HG03457 (cell line): ENCODE results near the gene PPM1H.

Experiments used
- ATAC-seq: cut with Tn5 transposase; IDR thresholded peaks from one replicate; pipeline ENCODE4 v1.9.1; 2021; ENCODE audit warnings: moderate number of reproducible peaks; ENCODE audit not compliant: unreplicated experiment

PPM1H gene

GRCh38 chr12:62657363-62657632 is 277.7 kb downstream of the PPM1H start:
- no peak for ATAC-seq

GRCh38 chr12:62656591-62657362 is 278.2 kb downstream of the PPM1H start:
- no peak for ATAC-seq

DNA sequence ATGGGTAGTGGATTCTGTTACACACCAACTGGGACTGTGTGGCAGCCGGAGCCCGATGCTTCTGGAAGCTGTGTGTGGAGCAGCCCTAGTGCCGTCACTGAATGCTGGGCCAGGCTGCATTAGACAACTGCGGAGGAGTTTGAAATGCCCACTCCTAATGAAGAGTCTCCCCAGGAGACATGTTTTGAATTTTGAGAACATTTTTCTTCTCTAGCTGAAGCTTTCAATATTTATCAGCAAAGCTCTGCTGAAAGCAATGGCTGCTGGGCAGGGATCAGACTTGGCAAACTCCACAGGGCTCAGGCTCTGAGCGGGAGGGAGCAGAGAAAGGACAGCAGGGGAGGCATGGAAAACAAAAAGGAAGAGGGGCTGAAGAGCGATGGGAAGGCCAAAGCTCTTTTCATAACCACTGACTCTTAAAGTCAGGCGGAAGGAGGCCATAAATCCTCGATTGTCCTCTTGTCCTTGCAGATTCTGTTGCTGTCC is 279.2 kb downstream of the PPM1H start:
- no peak for ATAC-seq

DNA sequence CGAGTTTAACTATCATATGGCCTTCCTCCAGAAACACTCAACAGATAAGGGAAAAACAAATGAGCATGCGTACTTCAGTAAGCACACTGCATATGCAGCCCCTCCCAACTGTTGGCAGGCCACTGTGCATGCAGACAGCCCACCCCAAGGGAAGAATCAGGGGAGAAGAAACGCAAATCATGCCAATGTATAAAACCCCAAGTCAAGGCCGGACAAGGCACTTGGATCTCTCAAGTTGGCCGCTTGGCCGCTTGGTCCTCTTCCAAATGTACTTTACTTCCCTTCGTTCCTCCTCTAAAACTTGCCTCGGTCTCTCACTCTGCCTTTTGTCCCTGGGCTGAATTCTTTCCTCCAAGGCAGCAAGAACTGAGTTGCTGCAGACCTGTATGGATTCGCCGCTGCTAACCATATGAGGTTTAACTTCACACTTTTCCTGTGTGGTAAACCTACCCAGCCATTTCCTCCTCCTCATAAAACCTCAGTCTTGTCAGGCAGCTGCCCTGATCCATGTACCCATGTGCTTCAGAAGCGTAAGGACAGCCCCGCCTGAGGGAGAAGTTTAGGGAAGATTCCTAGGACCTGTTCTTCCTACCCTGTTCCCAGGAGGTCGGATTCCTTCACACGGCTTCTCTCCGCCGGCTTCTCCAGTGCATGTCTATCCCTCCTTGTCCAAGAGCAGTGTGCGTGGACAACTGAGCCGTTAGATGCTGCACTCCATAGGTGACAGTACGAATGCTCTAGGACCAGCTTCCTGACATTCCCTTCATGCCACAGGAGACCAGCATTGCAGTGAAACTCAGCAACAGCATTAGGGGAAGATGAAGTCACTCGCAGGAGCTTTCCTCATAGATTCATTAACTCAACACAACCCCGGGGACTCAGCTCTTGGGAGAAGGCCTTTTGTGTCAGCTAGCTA is 280.4 kb downstream of the PPM1H start:
- no peak for ATAC-seq

DNA sequence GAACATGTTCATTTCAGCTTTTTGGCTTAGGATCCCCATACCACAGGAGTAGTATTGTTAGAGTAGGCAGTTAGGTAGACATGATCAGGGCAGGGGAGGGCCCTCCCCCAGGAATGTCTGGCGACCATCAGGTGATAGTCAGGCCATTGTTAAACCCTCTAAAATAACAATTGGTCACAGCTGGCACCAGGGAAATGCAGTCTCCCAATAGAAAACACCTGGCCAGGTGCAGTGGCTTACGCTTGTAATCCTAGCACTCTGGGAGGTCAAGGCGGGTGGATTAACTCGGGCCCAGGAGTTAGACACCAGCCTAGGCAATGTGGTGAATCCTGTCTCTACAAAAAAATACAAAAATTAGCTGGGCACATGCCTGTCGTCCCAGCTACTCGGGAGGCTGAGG is 281.2 kb downstream of the PPM1H start:
- ATAC-seq: no peak

DNA sequence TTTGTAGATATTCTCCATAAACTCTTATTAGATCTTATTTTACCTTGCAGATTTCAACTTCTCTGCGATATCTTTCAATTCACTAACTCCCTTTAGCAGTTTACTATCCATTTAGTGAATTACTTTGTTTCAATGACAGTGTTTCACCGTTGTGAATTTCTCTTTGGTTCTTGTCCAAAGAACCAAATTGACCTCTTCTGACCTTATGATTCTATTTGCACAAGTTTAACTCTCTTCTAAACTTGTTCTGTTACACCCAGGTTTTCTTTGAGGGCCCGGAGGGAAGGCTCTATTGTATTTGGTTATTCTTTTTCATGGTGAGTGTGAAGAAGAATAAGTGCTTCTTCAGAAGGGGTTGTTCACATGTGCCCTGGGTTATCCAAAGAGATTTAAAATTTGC is 281.6 kb downstream of the PPM1H start:
- ATAC-seq: no peak

GRCh38 chr12:62651138-62651537 is 283.8 kb downstream of the PPM1H start:
- no peak for ATAC-seq

DNA sequence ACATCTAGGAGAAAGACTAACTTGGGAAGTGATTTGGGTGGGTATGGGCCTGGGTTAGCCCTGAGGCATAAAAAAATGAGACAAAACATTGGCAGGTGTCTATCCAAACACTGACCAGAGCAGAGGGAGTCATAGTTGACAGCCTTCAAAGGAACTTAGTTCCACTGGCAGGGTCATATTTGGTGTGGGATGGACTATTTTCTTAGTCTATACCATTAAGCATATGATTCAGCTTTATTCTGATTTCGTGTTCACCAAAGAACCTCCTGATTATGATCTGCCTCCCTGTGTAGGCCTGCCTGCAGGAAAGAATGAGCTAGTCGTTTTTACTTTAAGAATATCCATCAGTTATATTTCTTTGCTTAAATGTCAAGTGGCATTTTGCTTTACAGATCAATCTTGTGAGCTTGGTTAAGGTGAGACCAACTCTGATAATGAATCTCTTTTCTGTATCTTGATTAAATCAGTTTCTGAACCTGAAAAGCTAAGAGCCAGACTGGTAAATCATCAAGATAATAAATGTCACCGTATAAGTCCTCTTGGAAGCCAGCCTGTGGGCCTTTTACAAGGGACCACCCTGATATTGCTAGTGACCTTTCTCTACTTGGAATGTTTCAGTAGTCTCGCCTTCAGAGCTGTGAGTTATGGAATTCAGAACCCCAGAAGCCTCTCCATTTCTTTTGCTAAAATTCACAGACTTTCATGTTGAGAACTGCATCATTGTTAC is 285.4 kb downstream of the PPM1H start:
- ATAC-seq: no peak

DNA sequence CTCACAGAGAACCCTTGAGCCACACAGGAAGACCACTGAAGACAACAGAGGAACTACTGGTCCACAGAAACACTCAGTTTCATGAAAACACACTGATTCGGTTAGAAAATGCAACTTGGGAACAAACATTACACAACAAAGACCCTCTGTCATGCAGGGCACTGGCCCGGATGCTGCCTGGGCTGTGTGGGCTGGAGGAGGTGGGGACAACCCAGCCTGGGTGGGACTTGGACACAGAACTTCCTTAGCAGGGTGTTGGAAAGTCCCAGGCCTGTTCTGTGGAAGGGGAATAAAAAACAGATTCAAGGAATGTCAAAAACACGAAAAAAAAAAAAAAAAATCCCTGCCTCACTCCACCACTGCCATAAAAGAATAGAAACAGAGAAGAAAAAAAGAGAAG is 287.4 kb downstream of the PPM1H start:
- ATAC-seq: no peak

- no peak for ATAC-seq
Observed at GRCh38 chr12:62646566-62646965, 288.4 kb downstream of the PPM1H start.

- ATAC-seq: no peak
Observed at GRCh38 chr12:62643486-62643885, 291.5 kb downstream of the PPM1H start.

- ATAC-seq: no peak
Observed at GRCh38 chr12:62642486-62642885, 292.5 kb downstream of the PPM1H start.

DNA sequence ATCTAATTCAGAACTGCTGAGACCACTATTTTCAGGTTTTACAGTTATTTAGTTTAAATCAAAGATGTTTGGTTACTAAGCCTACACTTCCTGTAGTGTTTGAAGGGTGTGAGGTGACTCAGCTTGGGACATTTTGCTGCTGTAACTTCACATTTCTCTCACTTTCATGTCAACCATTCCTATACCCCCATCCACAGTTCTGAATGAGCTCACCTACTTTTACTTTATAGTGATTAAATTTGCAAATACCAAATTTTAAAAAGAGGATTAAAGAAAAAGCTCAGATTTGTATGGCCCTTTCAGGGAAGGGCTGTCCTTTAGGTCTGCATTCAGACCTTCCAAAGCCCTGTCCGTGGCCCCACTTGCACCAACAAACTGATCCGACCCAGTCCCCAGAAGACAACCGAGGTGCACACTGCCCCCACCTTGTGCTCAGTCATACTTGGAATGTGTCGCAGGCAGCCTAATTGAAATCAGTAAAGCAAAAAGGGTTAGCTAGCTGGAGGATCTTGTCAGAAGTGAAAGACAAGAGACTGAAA is 294.0 kb downstream of the PPM1H start:
- ATAC-seq: no peak

DNA sequence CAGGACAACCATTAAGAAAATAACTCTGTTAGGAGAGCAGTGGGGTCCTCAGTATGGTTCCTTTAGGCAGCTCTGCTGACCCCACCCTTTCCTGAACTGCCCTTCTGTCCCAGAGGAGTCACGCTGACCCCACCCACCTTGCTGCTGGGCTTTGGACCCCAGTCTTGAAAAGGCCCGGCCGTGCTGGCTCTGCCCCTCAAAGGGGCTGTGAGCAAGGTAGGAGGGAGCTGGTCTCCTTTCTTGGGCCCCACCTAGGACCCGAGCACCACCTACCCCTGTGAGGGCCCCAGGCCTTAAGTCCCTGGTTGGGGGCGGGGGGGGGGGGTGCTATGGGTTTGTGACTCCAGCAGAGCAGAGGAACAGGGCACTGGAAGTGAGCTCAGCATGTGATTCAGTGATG is 297.3 kb downstream of the PPM1H start:
- ATAC-seq: no peak

DNA sequence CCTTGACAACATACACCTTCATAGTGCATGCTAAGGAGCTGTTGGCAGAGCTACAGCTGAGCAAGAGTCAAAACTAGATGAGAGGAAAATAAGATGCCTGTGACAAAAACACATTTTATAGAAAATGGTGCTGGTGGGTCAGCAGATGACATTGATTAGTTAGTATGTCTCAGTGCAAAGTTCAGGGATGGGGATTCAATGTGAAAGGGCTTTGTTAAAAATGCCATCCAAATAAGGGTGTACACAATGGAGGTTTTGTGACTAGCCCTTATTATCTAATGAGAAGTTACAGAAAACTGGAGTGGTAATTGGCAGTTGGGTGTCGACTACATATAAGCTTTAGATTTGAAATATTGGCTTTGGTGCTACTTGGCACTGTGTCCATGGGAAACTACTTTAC is 299.3 kb downstream of the PPM1H start:
- ATAC-seq: no peak

- peak; percentile 50 for ATAC-seq
Observed at GRCh38 chr12:62632411-62632918, 302.5 kb downstream of the PPM1H start.

DNA sequence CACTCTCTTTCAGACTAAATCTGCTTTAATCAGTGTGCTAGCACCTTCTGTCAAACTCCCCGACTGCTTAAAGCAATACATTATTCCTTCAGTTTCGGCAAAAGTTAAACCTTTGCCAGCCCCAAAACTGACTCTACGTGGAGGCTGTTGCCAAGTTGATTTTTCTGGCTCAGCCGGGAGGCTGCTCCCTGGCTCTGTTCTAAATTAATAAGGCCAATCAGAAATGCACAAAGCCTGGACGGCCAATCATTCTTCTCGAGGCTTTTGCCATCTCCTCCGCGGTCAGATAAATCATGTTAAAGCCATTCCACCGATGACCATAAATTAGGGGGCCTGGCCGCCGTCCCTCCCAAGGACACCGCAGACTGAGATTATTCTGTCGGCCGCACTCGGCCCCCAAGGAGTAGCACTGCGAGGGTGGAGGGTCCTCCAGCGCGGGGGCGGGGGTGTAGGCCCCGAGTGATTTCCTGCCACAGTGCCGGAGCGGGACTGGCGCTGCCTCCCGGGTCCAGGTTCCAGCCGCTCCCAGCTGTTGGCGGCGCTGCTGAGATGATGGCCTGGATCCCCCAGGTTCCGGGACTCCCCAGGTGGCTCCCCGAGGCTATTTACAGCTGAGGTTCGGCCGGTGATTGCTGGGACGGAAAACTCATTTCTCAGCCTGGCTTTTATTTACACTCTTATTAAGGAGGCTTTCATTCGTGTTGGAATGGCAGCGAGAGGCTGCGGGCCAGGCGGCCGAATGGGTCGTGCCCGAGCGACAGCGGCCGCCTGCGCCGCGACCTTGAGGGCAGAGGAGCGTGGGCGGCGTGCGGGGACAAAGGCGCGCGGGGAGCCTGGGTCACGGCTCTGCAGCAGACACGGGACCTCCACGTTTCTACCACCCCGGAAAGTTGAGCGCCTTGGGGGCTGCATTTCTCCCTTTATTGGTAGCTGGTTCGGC is 303.2 kb downstream of the PPM1H start:
- peak; percentile 64 for ATAC-seq

- no peak for ATAC-seq
Observed at GRCh38 chr12:62629971-62630739, 304.8 kb downstream of the PPM1H start.

- ATAC-seq: no peak
Observed at GRCh38 chr12:62629413-62629812, 305.5 kb downstream of the PPM1H start.
